ENCODE results near the gene CUBN. TPM values are rescaled to one million over a fixed set of nuclear protein-coding genes. Genes with fewer than 3 reads are reported as not detected.

Gene CUBN
- total and polyA plus RNA-seq, 8 donors: under 0.01 to 16.3 (median 1.2) TPM

- WGBS, 5 donors: 83 to 89% (median 88%) methylated on average over 7 of the region's 7 CpGs
- Histone ChIP-seq H3K27ac (peak overlapping the region in 4 of 5 donors; percentile 24 to 72 (median 60)), H3K27me3 (no peaks in the 10 kb centered on the region), H3K4me1 (peaks cover 0 to 30% (median 4%) of the 10 kb centered on the region in 4 donors), H3K36me3 (no peaks in the 10 kb centered on the region), H3K9me3 (no peaks in the 10 kb centered on the region), H3K4me3 (no peak overlapping the region)
- intact Hi-C loops (cut with DNase I; ENCODE audit: low total_unique reads): no loop called here
- TF ChIP-seq POLR2AphosphoS5 (IDR thresholded peaks at IDR 0.05): no peak
- no peak for TF ChIP-seq POLR2A (IDR thresholded peaks at IDR 0.05)
- no peak for TF ChIP-seq CTCF (IDR thresholded peaks at IDR 0.05)
- no peak for TF ChIP-seq EP300 (IDR thresholded peaks at IDR 0.05)
- no peak for DNase-seq
These were observed 125.8 kb downstream of the CUBN start for GRCh38 chr10:17003651-17004286.

DNA sequence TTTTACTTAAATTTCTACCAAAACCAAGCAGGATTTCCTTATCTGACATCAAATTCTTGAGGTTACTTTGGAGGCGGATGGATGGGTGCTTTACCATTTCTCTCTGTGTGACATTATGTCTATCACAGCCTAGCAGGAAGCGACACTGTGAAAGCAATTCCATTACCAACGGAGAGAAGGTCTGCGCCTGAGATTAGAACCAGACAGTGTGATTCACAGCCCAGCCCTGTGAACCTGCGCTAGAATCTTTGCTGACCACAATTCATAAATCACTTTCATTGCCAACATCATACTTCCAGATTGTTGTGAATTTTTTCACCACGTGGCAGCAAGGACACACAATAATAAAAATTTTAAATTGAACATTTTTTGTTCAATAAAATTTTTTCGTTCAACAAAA, 126.5 kb downstream of the CUBN start:
- H3K4me3 ChIP-seq: no peak overlapping the region
- TF ChIP-seq POLR2AphosphoS5 (IDR thresholded peaks at IDR 0.05) (no peak), EP300 (IDR thresholded peaks at IDR 0.05) (no peak), POLR2A (IDR thresholded peaks at IDR 0.05) (no peak), CTCF (IDR thresholded peaks at IDR 0.05) (no peak)
- H3K4me1 ChIP-seq: peaks cover 0 to 25% (median 4%) of the 10 kb centered on the region in 4 donors
- H3K9me3 ChIP-seq: no peaks in the 10 kb centered on the region
- DNase-seq: peak in 1 of 2 donors; percentile 58
- peak overlapping the region in 4 of 5 donors; percentile 57 to 72 (median 62) for H3K27ac ChIP-seq
- intact Hi-C loops (cut with DNase I; ENCODE audit: low total_unique reads): no loop called here
- H3K36me3 ChIP-seq: no peaks in the 10 kb centered on the region
- WGBS, 5 donors: 53 to 70% (median 58%) methylated on average over 7 of the region's 7 CpGs
- no peaks in the 10 kb centered on the region for H3K27me3 ChIP-seq

DNA sequence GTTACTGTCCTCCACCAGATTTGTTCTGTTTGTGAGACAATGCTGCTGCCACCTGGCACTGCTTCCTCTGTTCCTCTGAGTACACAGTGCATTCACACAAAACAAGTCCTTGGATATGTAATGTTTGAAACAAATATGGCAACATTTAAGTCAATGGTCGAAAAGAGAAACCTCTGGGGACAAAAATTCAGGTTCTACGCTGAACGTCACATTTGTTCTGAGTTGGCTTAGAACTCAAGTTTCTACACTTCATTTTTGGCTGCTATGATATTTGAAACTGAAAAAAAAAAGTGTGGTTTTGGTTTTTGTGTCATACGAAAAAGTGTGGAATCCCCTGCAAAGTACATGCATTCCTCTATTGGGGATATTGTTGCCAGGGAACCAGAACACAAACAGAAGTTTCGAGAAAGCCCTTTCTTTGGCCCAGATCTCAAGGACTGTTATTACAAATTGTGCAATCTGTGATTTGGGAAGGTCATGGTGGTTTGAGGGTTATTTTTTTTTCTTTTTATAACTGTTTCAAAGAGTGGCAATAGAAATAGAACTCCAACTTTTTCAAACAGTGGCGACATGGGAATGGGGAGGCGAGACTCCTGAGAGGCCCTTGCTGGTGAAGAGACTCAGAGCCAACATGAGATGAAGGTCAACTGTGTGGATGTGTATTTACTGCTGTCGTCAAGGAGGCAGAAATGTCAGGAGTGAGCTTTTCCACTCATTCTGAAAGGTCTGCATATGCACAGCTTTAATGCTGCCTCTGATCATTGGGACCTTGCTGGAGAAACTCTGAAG, 127.5 kb downstream of the CUBN start:
- peak overlapping the region; percentile 46 to 72 (median 60) for H3K27ac ChIP-seq
- intact Hi-C loops (cut with DNase I; ENCODE audit: low total_unique reads): no loop called here
- H3K4me3 ChIP-seq: no peak overlapping the region

More for the DNA sequence above, 127.5 kb downstream of the CUBN start:
- TF ChIP-seq CTCF (IDR thresholded peaks at IDR 0.05) (no peak), POLR2AphosphoS5 (IDR thresholded peaks at IDR 0.05) (peak; percentile 29 to 44 (median 40))
- peak in 1 of 2 donors; percentile 81 for DNase-seq
- H3K4me1 ChIP-seq: peaks cover 0 to 17% (median 4%) of the 10 kb centered on the region in 4 donors
- H3K27me3 ChIP-seq: no peaks in the 10 kb centered on the region
- WGBS, 5 donors: 41 to 65% (median 56%) methylated on average over 8 of the region's 8 CpGs
- H3K9me3 ChIP-seq: no peaks in the 10 kb centered on the region
- H3K36me3 ChIP-seq: no peaks in the 10 kb centered on the region
